ENCODE results near the gene PLLP. TPM values are rescaled to one million over a fixed set of nuclear protein-coding genes. Genes with fewer than 3 reads are reported as not detected.
"Not testable (repeated sequence)": the region's sequence is repeated elsewhere in the genome, so short reads cannot be mapped to it uniquely, and the experiment has no call there.

PLLP gene
- total RNA-seq, 2 experiments from 2014 or later: 0.08 to 0.26 TPM

DNA sequence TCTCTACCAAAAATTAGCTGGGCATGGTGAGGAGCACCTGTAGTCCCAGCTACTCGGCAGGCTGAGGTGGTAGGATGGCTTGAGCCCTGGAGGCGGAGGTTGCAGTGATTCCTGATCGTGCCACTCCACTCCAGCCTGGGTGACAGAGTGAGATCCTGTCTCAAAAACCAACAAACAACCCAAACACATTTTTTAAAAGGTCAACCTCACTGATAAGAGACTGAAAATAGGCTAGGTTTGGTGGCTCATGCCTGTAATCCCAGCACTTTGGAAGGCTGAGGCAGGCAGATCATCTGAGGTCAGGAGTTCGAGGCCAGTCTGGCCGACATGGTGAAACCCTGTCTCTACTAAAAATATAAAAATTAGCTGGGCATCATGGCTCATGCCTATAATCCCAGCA is 8.5 kb downstream of the PLLP start:
- H3K36me3 Mint-ChIP-seq; H3K27ac Mint-ChIP-seq; H3K4me3 Mint-ChIP-seq; H3K27me3 Mint-ChIP-seq; DNase-seq; H3K9me3 Mint-ChIP-seq; ATAC-seq (ENCODE audit: low read depth): not testable (repeated sequence)
- POLR2A ChIA-PET: interaction anchor here (0.7 kb wide), 1 partner anchor 202 kb away, joined by 3 read pairs; no protein-coding TSS in a partner anchor
- peaks cover 17% of the 10 kb centered on the region for H3K4me1 Mint-ChIP-seq

DNA sequence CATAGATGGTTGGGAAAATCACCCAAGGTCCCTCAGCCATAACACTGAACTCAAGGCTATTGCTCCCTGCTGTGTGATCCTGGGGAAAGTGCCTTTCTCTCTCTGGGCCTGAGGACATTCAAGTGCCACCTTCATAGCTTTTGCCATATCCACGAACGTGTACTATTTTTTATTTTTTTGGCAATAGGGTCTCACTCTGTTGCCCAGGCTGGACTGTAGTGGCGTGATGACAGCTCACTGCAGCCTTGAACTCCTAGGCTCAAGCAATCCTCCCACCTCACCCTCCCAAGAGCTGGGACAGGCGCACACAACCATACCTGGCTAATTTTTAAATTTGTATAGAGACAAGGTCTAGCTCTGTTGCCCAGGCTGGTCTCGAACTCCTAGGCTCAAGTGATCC is 10.6 kb downstream of the PLLP start:
- Mint-ChIP-seq H3K36me3 (no peaks in the 10 kb centered on the region), H3K4me1 (peaks cover 19% of the 10 kb centered on the region), H3K27ac (no peak overlapping the region), H3K4me3 (no peak overlapping the region), H3K9me3 (no peaks in the 10 kb centered on the region), H3K27me3 (no peaks in the 10 kb centered on the region)
- ATAC-seq (ENCODE audit: low read depth): no peak
- POLR2A ChIA-PET: no interaction called here
- DNase-seq: no peak

- Mint-ChIP-seq H3K27ac (no peak overlapping the region), H3K27me3 (no peaks in the 10 kb centered on the region), H3K4me1 (peaks cover 19% of the 10 kb centered on the region), H3K4me3 (no peak overlapping the region), H3K9me3 (no peaks in the 10 kb centered on the region), H3K36me3 (no peaks in the 10 kb centered on the region)
- POLR2A ChIA-PET: no interaction called here
- ATAC-seq (ENCODE audit: low read depth) (no peak), DNase-seq (no peak)
Observed at GRCh38 chr16:57273359-57273758, 11.1 kb downstream of the PLLP start.

DNA sequence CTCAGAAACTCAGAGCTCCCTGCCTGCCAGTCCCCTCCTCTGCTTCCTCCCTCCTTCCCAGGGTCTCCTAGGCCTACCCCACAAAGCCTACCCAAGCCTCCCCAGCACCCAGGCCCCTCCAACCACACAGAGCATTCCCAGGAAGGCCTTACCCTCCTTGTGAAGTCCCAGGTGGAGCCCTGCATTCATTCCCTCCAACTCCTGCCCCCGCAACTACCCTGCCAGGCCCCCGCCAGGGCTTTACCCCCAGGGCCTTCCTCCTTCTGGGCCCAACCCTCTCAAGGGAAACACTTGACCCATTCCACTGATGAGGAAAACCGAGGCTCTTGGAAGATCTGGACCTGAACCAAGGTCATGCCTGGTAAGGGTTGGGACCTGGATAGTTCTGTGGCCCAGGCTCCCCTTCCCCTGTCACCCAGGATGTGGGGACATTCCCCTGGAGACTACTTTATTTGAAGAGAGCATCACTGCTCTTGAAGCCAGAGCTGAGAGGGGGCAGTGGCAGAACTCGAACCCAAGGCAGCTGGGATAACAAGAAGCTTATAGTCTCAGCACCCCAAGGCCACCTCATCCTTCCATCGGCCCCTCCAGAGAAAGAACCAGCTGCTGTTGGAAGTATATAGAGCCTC is 12.5 kb downstream of the PLLP start:
- Mint-ChIP-seq H3K36me3 (no peaks in the 10 kb centered on the region), H3K9me3 (no peaks in the 10 kb centered on the region), H3K4me1 (peaks cover 16% of the 10 kb centered on the region), H3K27me3 (no peaks in the 10 kb centered on the region), H3K4me3 (no peak overlapping the region), H3K27ac (no peak overlapping the region)
- ATAC-seq (ENCODE audit: low read depth) (no peak), DNase-seq (no peak)
- POLR2A ChIA-PET: no interaction called here

GRCh38 chr16:57271063-57271345 is 13.5 kb downstream of the PLLP start:
- H3K27me3 Mint-ChIP-seq: no peaks in the 10 kb centered on the region
- peaks cover 22% of the 10 kb centered on the region for H3K4me1 Mint-ChIP-seq
- H3K27ac Mint-ChIP-seq: no peak overlapping the region
- POLR2A ChIA-PET: no interaction called here
- ATAC-seq (ENCODE audit: low read depth): no peak
- H3K36me3 Mint-ChIP-seq: no peaks in the 10 kb centered on the region
- H3K4me3 Mint-ChIP-seq: no peak overlapping the region
- DNase-seq: no peak
- no peaks in the 10 kb centered on the region for H3K9me3 Mint-ChIP-seq

DNA sequence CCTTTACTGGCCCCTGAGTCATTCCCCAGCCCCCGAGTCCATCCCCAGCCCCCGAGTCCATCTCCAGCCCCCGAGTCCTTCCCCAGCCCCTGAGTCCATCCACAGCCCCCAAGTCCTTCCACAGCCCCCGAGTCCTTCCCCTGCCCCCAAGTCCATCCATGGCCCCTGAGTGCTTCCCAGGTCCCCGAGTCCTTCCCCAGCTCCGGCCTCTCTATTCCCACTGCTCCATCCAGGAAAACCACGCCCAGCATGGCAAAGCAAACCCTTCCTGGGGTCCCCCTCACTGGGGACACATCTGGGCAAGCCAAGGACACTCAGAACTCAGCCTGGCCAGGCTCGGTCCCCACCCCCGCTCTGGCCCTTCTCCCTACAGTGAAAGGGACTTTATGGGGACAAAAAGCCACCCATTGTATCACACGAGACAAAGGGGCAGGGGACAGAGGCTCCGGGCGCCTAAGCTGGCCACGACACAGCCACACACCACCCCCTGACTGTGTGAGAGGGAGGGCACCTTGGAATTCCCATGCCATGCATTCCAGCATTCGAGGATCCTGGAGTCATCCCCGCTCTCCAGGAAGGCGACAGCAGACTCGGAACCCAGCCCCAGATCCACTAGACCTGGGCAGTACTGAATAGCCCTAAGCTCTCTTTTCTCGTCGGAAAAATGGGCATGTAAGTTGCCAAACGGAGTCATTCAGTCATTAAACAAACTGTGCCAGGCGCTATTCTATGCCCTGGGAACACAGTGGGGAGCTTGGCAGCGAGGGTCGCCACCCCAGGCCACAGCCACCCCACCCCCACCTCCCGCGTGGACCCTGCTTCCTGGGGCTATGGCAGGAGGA is 14.0 kb downstream of the PLLP start:
- Mint-ChIP-seq H3K27ac (no peak overlapping the region), H3K27me3 (no peaks in the 10 kb centered on the region), H3K4me1 (peaks cover 21% of the 10 kb centered on the region), H3K36me3 (no peaks in the 10 kb centered on the region), H3K9me3 (no peaks in the 10 kb centered on the region), H3K4me3 (no peak overlapping the region)
- DNase-seq (no peak), ATAC-seq (ENCODE audit: low read depth) (no peak)
- POLR2A ChIA-PET: no interaction called here

GRCh38 chr16:57268804-57269800 is 15.4 kb downstream of the PLLP start:
- Mint-ChIP-seq H3K9me3 (no peaks in the 10 kb centered on the region), H3K27me3 (no peaks in the 10 kb centered on the region), H3K27ac (no peak overlapping the region), H3K4me3 (no peak overlapping the region), H3K36me3 (no peaks in the 10 kb centered on the region), H3K4me1 (peaks cover 21% of the 10 kb centered on the region)
- DNase-seq (no peak), ATAC-seq (ENCODE audit: low read depth) (no peak)
- POLR2A ChIA-PET: interaction anchor here (1.1 kb wide), 1 partner anchor 24 kb away, joined by 3 read pairs; the partner anchor contains the start of gene ARL2BP

DNA sequence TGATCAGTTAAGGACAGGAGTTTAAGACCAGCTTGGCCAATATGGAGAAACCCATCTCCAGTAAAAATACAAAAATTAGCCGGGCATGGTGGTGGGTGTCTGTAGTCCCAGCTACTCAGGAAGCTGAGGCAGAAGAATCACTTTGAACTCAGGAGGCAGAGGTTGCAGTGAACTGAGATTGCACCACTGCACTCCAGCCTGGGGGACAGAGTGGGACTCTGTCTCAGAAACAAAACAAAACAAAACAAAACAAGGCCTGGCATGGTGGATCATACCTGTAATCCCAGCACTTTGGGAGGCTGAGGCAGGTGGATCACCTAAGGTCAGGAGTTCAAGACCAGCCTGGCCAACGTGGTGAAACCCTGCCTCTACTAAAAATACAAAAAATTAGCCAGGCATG is 17.1 kb downstream of the PLLP start:
- H3K4me1 Mint-ChIP-seq: peaks cover 21% of the 10 kb centered on the region
- not testable (repeated sequence) for DNase-seq

GRCh38 chr16:57266531-57267260 is 17.8 kb downstream of the PLLP start:
- POLR2A ChIA-PET: interaction anchor here (0.7 to 2.6 kb wide), 4 partner anchors 11 to 332 kb away, joined by 5 to 7 read pairs (median 6); partner anchors contain the start of gene ARL2BP
- peak; percentile 90 for ATAC-seq (ENCODE audit: low read depth)
- Mint-ChIP-seq H3K36me3 (no peaks in the 10 kb centered on the region), H3K4me3 (peak overlapping the region; percentile 45), H3K4me1 (peaks cover 22% of the 10 kb centered on the region), H3K27me3 (no peaks in the 10 kb centered on the region), H3K9me3 (no peaks in the 10 kb centered on the region), H3K27ac (peak overlapping the region; percentile 31)
- DNase-seq: no peak

More for the DNA sequence above, 17.1 kb downstream of the PLLP start:
- not testable (repeated sequence) for H3K9me3 Mint-ChIP-seq; ATAC-seq (ENCODE audit: low read depth); H3K27me3 Mint-ChIP-seq; H3K27ac Mint-ChIP-seq; H3K36me3 Mint-ChIP-seq
- POLR2A ChIA-PET: interaction anchor here (0.7 to 2.6 kb wide), 2 partner anchors 10 to 22 kb away, joined by 5 to 7 read pairs; partner anchors contain the start of gene ARL2BP
- peak overlapping the region; percentile 17 for H3K4me3 Mint-ChIP-seq

DNA sequence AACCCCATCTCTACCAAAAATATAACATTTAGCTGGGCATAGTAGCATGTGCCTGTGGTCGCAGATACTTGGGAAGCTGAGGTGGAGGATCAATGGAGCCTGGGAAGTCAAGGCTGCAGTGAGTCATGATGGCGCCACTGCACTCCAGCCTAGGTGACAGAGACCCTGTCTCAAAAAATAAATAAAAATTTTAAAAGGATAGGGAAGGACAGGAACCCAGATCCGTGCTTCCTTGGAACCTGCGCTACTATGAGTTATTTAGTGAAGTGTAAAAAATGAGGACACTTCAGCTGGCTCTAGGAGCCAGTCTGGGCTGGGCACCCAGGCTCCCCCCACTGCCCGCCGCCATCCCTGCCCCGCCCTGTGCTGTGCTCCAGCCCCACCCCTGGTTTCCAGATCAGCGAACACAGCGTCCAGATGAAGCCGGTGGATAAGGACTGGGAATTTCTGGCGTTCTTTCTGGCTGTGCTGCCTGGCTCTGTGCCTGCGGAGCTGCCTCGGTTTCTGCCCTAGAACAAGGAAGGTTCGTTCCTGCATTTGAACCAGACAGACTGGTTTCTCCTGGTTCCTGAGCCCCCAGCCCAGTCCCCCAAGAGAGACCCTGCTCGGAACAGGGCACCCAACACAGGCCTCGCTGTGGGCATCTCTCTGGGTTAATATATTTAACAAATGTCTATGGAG is 18.5 kb downstream of the PLLP start:
- no peaks in the 10 kb centered on the region for H3K9me3 Mint-ChIP-seq
- no peaks in the 10 kb centered on the region for H3K36me3 Mint-ChIP-seq
- peak overlapping the region; percentile 45 for H3K4me3 Mint-ChIP-seq
- POLR2A ChIA-PET: interaction anchor here (0.7 to 2.6 kb wide), 3 partner anchors 15 to 331 kb away, joined by 5 to 7 read pairs (median 7); partner anchors contain the start of gene ARL2BP
- no peak for DNase-seq
- H3K27me3 Mint-ChIP-seq: no peaks in the 10 kb centered on the region
- peaks cover 23% of the 10 kb centered on the region for H3K4me1 Mint-ChIP-seq
- no peak for ATAC-seq (ENCODE audit: low read depth)
- H3K27ac Mint-ChIP-seq: peak overlapping the region; percentile 31

DNA sequence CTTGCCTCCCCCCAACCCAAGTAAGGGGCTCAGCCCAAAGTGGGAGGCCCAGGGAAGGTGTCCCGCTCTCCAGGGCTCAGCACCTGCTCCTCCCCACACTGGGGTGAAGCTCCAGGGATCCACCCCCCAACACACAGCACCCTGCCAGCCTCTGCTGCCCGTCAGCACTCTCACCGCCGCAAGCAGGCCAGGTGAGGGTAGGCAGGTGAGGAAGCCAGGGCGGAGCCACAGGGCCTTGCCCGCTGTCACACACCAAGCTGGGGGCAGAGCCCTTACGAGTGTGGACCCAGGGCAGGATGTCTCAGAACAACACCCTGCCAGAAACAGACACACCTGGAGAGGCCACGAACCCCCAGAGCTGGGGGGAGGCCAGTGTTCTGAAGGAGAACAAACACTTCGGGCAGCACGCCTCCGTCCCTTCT is 19.5 kb downstream of the PLLP start:
- Mint-ChIP-seq H3K4me1 (peaks cover 29% of the 10 kb centered on the region), H3K36me3 (no peaks in the 10 kb centered on the region), H3K4me3 (no peak overlapping the region), H3K27me3 (no peaks in the 10 kb centered on the region), H3K27ac (no peak overlapping the region), H3K9me3 (no peaks in the 10 kb centered on the region)
- ATAC-seq (ENCODE audit: low read depth) (no peak), DNase-seq (no peak)
- POLR2A ChIA-PET: interaction anchor here (2.6 kb wide), 1 partner anchor 20 kb away, joined by 7 read pairs; the partner anchor contains the start of gene ARL2BP

GRCh38 chr16:57264381-57264780 is 20.1 kb downstream of the PLLP start:
- DNase-seq (peak; percentile 12), ATAC-seq (ENCODE audit: low read depth) (no peak)
- Mint-ChIP-seq H3K27ac (no peak overlapping the region), H3K9me3 (no peaks in the 10 kb centered on the region), H3K4me3 (no peak overlapping the region), H3K4me1 (peaks cover 31% of the 10 kb centered on the region), H3K36me3 (no peaks in the 10 kb centered on the region), H3K27me3 (no peaks in the 10 kb centered on the region)
- POLR2A ChIA-PET: interaction anchor here (2.2 kb wide), 1 partner anchor 19 kb away, joined by 6 read pairs; the partner anchor contains the start of gene ARL2BP
